NCI-H2107 treated with DMSO at 0.1 percent for 48 hours (cell line): ENCODE measurements around the gene CASQ1.

ENCODE experiments used
- DNase-seq: peaks from one replicate; lab custom pipeline; 2025; ENCODE audit not compliant: unreplicated experiment; lab: John Stamatoyannopoulos, UW

CASQ1 gene

GRCh38 chr1:160189649-160190625 lies at the start of gene CASQ1:
Gene CASQ1, plus strand, starts transcription at chr1:160190575. Its CDS starts 177 bp downstream, at chr1:160190752.
- DNase-seq: no peak

GRCh38 chr1:160143695-160144094 lies 46.7 kb upstream of the CASQ1 start:
- no peak for DNase-seq

GRCh38 chr1:160144921-160145320 lies 45.5 kb upstream of the CASQ1 start:
- no peak for DNase-seq

- no peak for DNase-seq
Measured at GRCh38 chr1:160146107-160146506, 44.3 kb upstream of the CASQ1 start.

GRCh38 chr1:160148121-160148520 lies 42.3 kb upstream of the CASQ1 start:
- no peak for DNase-seq

GRCh38 chr1:160149233-160149632 lies 41.1 kb upstream of the CASQ1 start:
- no peak for DNase-seq

- DNase-seq: no peak
Measured at GRCh38 chr1:160149716-160150115, 40.7 kb upstream of the CASQ1 start.

GRCh38 chr1:160151303-160151702 lies 39.1 kb upstream of the CASQ1 start, which contains the start of gene ATP1A4:
Gene ATP1A4, plus strand, starts transcription at chr1:160151603. Its CDS starts 438 bp downstream, at chr1:160152041.
- no peak for DNase-seq

- DNase-seq: no peak
Measured at GRCh38 chr1:160154790-160155189, 35.6 kb upstream of the CASQ1 start.

- no peak for DNase-seq
Measured at GRCh38 chr1:160156361-160156760, 34.0 kb upstream of the CASQ1 start.

- no peak for DNase-seq
Measured at GRCh38 chr1:160157174-160157573, 33.2 kb upstream of the CASQ1 start.

- DNase-seq: no peak
Measured at GRCh38 chr1:160158031-160158430, 32.3 kb upstream of the CASQ1 start.

GRCh38 chr1:160158534-160158933 lies 31.8 kb upstream of the CASQ1 start:
- no peak for DNase-seq

GRCh38 chr1:160159846-160160245 lies 30.5 kb upstream of the CASQ1 start:
- no peak for DNase-seq

GRCh38 chr1:160161965-160162705 lies 28.2 kb upstream of the CASQ1 start:
- no peak for DNase-seq

GRCh38 chr1:160162931-160163330 lies 27.4 kb upstream of the CASQ1 start:
- DNase-seq: no peak

GRCh38 chr1:160163615-160164014 lies 26.8 kb upstream of the CASQ1 start:
- DNase-seq: no peak

- DNase-seq: no peak
Measured at GRCh38 chr1:160164121-160164520, 26.3 kb upstream of the CASQ1 start.

- DNase-seq: no peak
Measured at GRCh38 chr1:160166166-160166868, 24.1 kb upstream of the CASQ1 start.

GRCh38 chr1:160167056-160167455 lies 23.3 kb upstream of the CASQ1 start:
- DNase-seq: no peak

GRCh38 chr1:160167580-160167979 lies 22.8 kb upstream of the CASQ1 start:
- peak; percentile 21 for DNase-seq
